H7 (cell line): ENCODE data around the gene ARHGAP44. TPM values are rescaled to one million over a fixed set of nuclear protein-coding genes. Genes with fewer than 3 reads are reported as not detected.

Experiments used
- DNase-seq: peaks from one replicate; pipeline ENCODE4 v3.0.0; 2012
- H3K27me3 ChIP-seq: 2 replicates; pipeline ENCODE4 v1.6.0; 2011; ENCODE audit warnings: mild to moderate bottlenecking, low read length; ENCODE audit not compliant: control insufficient read depth, insufficient read depth
- H3K36me3 ChIP-seq: replicated peaks from 2 replicates; pipeline ENCODE4 v1.5.1; 2011; ENCODE audit warnings: low read length; ENCODE audit not compliant: control insufficient read depth, insufficient read depth
- H3K4me3 ChIP-seq: 2 replicates; pipeline ENCODE4 v1.5.1; 2011; ENCODE audit warnings: low read depth, mild to moderate bottlenecking, control low read depth, low read length, moderate library complexity; ENCODE audit not compliant: insufficient read depth
- total RNA-seq: library from RNA; depleted of rRNA; stranded (reverse); fragments of >200 nt; shearing (Covaris generic); gene quantifications from 2 replicates; pipeline ENCODE4 v1.2.3, GENCODE V29; 2014

ARHGAP44 gene
- total RNA-seq, 1 experiment from 2014 or later: 9.2 TPM

DNA sequence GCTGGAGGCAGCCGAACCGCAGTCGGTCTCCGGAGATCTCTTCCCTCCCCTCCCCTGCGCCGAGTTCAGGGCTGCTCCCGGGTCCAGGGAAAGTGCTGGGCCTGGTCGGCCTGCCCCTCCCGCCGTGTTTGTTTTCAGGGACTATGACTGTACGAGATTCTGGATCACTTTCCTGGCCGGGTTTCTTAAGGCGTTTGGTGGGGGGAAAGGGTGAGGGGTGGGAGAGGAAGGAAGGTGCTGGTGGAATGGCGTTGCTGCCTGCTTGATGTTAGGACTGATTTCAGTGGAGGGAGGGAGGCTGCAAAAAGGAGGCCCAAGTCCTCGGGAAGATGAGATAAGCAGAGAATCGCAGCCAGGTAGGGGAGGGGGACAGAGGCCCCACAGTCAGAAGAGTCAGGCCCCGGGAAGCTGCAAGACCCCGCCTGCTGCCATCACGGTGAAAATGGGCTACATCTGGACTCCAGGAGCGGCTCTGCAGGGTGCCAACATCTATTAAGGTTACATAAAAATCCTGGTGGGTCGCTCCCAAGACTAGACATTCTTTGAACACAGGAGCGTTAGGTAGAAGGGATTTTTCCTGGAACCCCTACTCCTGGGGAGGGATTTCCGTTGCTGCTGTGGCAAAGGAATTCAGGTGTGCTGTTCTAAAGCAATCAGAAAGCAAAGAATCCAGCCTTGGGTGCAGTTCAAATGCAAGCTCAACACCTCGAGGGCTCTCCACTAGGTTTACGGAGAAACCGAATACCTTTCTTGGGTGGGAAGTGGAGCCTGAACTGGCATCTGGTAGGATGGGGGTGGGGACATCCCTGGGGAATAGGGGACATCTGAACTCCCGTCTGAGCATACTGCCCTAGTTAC, 1.2 kb downstream of the ARHGAP44 start:
- H3K36me3 ChIP-seq: no peaks in the 10 kb centered on the region
- H3K4me3 ChIP-seq: peak overlapping the region; percentile 93
- DNase-seq: peak; percentile 43
- H3K27me3 ChIP-seq: no peaks in the 10 kb centered on the region; the same call in 1 of the 2 replicates

- H3K27me3 ChIP-seq: no peaks in the 10 kb centered on the region
- H3K4me3 ChIP-seq: no peak overlapping the region
These were observed 5.7 kb downstream of the ARHGAP44 start for GRCh38 chr17:12794919-12795532.

DNA sequence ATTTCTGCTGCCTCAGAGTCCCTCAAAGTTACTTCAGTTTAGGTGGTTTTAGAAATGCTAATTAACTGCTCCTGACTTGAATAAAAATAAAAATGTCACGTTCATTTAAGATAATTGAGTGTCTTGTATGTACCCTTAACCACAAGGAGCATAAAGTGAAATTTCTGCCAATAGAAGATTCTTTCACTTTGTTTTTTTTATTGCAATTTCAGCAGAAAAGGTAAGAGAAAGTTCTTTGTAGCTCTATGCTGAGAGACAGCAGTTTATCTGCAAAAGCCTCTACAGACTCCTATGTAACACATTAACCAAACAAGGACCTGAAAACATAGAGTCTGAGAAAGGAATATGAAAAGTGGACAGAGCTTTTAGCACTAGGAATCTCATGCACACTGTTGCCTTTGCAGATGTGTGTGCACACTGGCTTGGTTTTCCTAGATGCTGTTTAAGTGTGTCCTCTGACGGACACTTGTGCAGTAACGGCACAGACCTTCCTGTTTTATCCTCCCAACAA, 11.6 kb downstream of the ARHGAP44 start:
- H3K36me3 ChIP-seq: no peaks in the 10 kb centered on the region
- no peaks in the 10 kb centered on the region for H3K27me3 ChIP-seq
- no peak overlapping the region for H3K4me3 ChIP-seq
- DNase-seq: no peak

More at GRCh38 chr17:12794919-12795532, 5.7 kb downstream of the ARHGAP44 start:
- DNase-seq: no peak
- H3K36me3 ChIP-seq: no peaks in the 10 kb centered on the region

GRCh38 chr17:12806630-12807029, 17.3 kb downstream of the ARHGAP44 start:
- no peak for DNase-seq
- no peak overlapping the region for H3K4me3 ChIP-seq
- no peaks in the 10 kb centered on the region for H3K27me3 ChIP-seq
- no peaks in the 10 kb centered on the region; the same call in 1 of the 2 replicates for H3K36me3 ChIP-seq

- no peaks in the 10 kb centered on the region for H3K27me3 ChIP-seq
- no peak overlapping the region for H3K4me3 ChIP-seq
- no peaks in the 10 kb centered on the region; the same call in 1 of the 2 replicates for H3K36me3 ChIP-seq
- DNase-seq: no peak
These were observed 19.4 kb downstream of the ARHGAP44 start for GRCh38 chr17:12808723-12809122.

- DNase-seq: no peak
- Histone ChIP-seq H3K4me3 (no peak overlapping the region), H3K36me3 (no peaks in the 10 kb centered on the region; the same call in 1 of the 2 replicates), H3K27me3 (no peaks in the 10 kb centered on the region)
These were observed 23.6 kb downstream of the ARHGAP44 start for GRCh38 chr17:12812877-12813276.

DNA sequence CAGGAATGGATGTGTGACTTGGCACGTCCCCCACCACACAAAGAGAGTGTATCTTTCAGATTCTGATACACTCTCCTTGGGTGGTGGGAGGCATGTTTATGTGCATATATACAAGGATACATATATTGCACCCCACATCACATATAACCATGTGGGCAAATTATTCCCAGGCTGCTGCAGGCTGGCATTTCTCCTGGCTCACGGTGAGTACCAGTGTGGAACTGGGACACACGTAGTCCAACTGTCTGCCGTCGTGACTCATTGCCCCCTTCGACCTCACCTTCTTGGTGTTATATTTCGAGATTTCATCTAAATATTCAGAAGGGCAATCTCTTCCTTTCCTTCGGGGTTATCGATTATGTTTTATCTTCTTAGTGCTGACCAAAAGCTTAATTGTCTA, 24.4 kb downstream of the ARHGAP44 start:
- Histone ChIP-seq H3K27me3 (no peaks in the 10 kb centered on the region), H3K4me3 (no peak overlapping the region), H3K36me3 (no peaks in the 10 kb centered on the region; the same call in 1 of the 2 replicates)
- no peak for DNase-seq

- no peaks in the 10 kb centered on the region for H3K36me3 ChIP-seq
- no peak for DNase-seq
- H3K4me3 ChIP-seq: no peak overlapping the region
- no peaks in the 10 kb centered on the region for H3K27me3 ChIP-seq
These were observed 25.4 kb downstream of the ARHGAP44 start for GRCh38 chr17:12814718-12815117.

GRCh38 chr17:12815642-12816141, 26.4 kb downstream of the ARHGAP44 start:
- Histone ChIP-seq H3K4me3 (no peak overlapping the region), H3K27me3 (no peaks in the 10 kb centered on the region), H3K36me3 (no peaks in the 10 kb centered on the region)
- DNase-seq: no peak

DNA sequence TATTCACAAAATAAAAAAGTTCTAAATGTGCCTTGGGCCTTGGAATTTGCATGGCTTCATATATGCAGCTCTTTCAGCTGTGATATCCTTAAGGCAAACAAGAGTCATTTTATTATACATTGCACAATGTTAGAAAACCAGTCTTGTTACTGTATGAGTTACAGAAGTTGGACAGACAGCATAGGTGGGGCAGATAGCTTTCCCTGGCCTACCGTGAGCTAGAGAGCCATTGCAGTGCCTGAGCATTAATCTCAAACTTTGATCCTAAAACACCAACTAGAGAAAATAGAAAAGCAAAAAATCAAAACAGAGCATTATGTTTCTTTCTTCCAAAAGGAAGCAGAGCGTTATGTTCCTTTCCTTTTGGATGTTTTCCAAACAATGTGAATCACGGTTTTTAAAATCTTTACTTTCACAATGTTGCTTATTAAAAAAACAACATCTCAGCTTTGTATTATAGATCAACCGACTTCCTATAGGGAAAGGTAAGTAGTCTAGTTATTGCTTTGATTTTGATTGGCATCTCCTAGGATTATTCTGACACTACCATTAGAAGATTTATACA, 32.2 kb downstream of the ARHGAP44 start:
- Histone ChIP-seq H3K27me3 (no peaks in the 10 kb centered on the region), H3K4me3 (no peak overlapping the region), H3K36me3 (no peaks in the 10 kb centered on the region)
- DNase-seq: no peak

DNA sequence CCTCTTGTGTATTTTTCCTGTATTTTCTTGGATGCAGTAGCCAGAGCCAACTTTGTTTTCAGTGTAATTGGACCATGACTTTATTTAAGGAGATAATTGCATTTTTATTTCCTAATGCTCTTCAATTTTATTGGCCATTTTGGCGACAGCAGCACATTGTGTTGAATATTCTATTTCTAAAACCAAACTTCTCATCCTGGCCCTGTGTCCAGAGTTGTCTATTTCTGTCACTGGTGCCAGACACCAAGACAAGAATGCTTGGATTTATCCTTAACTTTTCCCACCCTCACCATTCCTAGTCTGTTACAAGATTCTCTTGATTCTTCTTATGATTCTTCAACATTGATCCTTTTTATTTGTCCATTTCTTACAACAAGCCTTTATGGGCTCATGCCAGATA, 37.1 kb downstream of the ARHGAP44 start:
- H3K27me3 ChIP-seq: no peaks in the 10 kb centered on the region

GRCh38 chr17:12830777-12831247, 41.5 kb downstream of the ARHGAP44 start:
- H3K36me3 ChIP-seq: no peaks in the 10 kb centered on the region
- H3K27me3 ChIP-seq: no peaks in the 10 kb centered on the region
- no peak for DNase-seq
- H3K4me3 ChIP-seq: no peak overlapping the region

More for the DNA sequence above, 37.1 kb downstream of the ARHGAP44 start:
- no peak for DNase-seq
- H3K4me3 ChIP-seq: no peak overlapping the region
- no peaks in the 10 kb centered on the region for H3K36me3 ChIP-seq

- Histone ChIP-seq H3K36me3 (no peaks in the 10 kb centered on the region), H3K4me3 (no peak overlapping the region), H3K27me3 (no peaks in the 10 kb centered on the region)
- no peak for DNase-seq
These were observed 42.5 kb downstream of the ARHGAP44 start for GRCh38 chr17:12831839-12832238.

DNA sequence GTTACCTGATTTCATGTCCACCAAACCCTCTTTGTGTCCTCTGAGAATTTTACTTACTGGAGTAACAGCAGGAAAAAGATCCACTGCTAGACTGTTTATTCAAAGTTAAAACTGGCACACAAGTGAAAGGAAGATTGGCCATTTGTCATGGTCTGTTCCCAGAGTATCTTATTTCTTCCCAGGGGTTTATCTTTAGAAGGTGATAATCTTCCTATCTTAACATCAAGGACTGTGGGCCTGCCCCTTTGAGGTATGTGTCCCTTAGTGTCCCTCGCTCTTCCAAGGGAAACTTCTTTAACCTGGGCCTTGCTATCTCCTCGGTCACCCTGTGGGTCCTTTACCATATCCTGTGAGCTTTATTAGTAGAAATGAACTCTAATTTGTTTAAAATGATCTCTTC, 49.7 kb downstream of the ARHGAP44 start:
- DNase-seq: no peak
- Histone ChIP-seq H3K36me3 (no peaks in the 10 kb centered on the region), H3K4me3 (no peak overlapping the region), H3K27me3 (no peaks in the 10 kb centered on the region)
